ENCODE measurements around the gene PSMB5.

Gene PSMB5

DNA sequence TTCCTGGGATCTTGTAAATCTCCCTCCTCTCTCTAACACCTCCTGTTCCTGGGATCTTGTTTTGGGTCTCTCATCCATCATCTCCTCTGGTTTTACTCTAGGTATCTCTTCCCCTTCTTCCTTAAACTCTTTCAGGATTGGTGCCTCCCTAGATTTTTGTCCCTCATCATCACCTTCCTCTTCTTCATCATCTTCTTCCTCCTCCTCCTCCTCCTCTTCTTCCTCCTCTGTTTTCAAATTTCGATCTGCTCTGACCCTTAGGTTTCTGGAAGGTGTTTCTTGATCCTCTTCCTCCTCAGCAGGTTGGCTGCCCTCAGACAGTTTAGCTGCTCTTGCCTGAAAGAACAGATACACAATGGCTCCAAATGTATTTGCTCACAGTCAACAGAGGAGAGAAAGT is 45.8 kb upstream of the PSMB5 start:
- H3K4me3 ChIP-seq (ENCODE audit: low read depth, low read length), result no peak overlapping the region
- ChIA-PET CTCF (interaction anchor here (0.7 to 4.3 kb wide), 4 partner anchors 10 to 94 kb away, joined by 3 to 44 read pairs (median 5); no protein-coding TSS in a partner anchor), POLR2A (interaction anchor here (1.0 to 1.3 kb wide), 3 partner anchors 9 to 15 kb away, joined by 3 to 7 read pairs (median 3); partner anchors contain the start of genes ACIN1 and C14orf119)
- H3K9me3 ChIP-seq (ENCODE audit: control insufficient read depth, insufficient read depth, low read depth, low read length), result no peaks in the 10 kb centered on the region
- peaks cover 67 to 88% of the 10 kb centered on the region in 2 experiments for H3K36me3 ChIP-seq (ENCODE audit: control insufficient read depth in 2 of 2, insufficient read depth in 1 of 2, low read length in 2 of 2)
- TF ChIP-seq ZNF555 (tag by site-specific recombination; conservative IDR thresholded peaks at IDR 0.05) (no peak), FEZF1 (tag by site-specific recombination; IDR thresholded peaks at IDR 0.05) (no peak)
- TF ChIP-seq, protein P1, sequence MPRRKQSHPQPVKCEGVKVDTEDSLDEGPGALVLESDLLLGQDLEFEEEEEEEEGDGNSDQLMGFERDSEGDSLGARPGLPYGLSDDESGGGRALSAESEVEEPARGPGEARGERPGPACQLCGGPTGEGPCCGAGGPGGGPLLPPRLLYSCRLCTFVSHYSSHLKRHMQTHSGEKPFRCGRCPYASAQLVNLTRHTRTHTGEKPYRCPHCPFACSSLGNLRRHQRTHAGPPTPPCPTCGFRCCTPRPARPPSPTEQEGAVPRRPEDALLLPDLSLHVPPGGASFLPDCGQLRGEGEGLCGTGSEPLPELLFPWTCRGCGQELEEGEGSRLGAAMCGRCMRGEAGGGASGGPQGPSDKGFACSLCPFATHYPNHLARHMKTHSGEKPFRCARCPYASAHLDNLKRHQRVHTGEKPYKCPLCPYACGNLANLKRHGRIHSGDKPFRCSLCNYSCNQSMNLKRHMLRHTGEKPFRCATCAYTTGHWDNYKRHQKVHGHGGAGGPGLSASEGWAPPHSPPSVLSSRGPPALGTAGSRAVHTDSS (tag by site-specific recombination; IDR thresholded peaks at IDR 0.05), result peak; percentile 100
- no peaks in the 10 kb centered on the region for H3K4me1 ChIP-seq (ENCODE audit: control insufficient read depth, insufficient read depth, low read length)
- no peak overlapping the region for H3K27ac ChIP-seq (ENCODE audit: extremely low read depth, low read depth, low read length)

GRCh38 chr14:23079716-23080115 is 45.0 kb upstream of the PSMB5 start:
- H3K27ac ChIP-seq (ENCODE audit: extremely low read depth, low read depth, low read length), result no peak overlapping the region

GRCh38 chr14:23078692-23079116 is 44.0 kb upstream of the PSMB5 start:
- POLR2A ChIA-PET, result interaction anchor here (0.7 kb wide), 1 partner anchor 17 kb away, joined by 3 read pairs; the partner anchor contains the start of gene C14orf119
- peaks cover 60 to 89% of the 10 kb centered on the region in 2 experiments for H3K36me3 ChIP-seq (ENCODE audit: control insufficient read depth in 2 of 2, insufficient read depth in 1 of 2, low read length in 2 of 2)
- no peak overlapping the region for H3K4me3 ChIP-seq (ENCODE audit: low read depth, low read length)
- H3K27ac ChIP-seq (ENCODE audit: extremely low read depth, low read depth, low read length), result no peak overlapping the region
- H3K9me3 ChIP-seq (ENCODE audit: control insufficient read depth, insufficient read depth, low read depth, low read length), result no peaks in the 10 kb centered on the region
- CTCF ChIA-PET, result interaction anchor here (0.7 to 4.3 kb wide), 6 partner anchors 10 to 168 kb away, joined by 3 to 44 read pairs (median 14); partner anchors contain the start of genes ACIN1 and C14orf119
- H3K4me1 ChIP-seq (ENCODE audit: control insufficient read depth, insufficient read depth, low read length), result no peaks in the 10 kb centered on the region
- TF ChIP-seq ZNF664 (tag by site-specific recombination; IDR thresholded peaks at IDR 0.05) (no peak), SALL2 (tag by site-specific recombination; IDR thresholded peaks at IDR 0.05; ENCODE audit: borderline replicate concordance) (no peak), ZBTB6 (tag by site-specific recombination; IDR thresholded peaks at IDR 0.05) (no peak), TRIM28 (IDR thresholded peaks at IDR 0.05; ENCODE audit: borderline replicate concordance, low read length) (no peak), HOXD13 (CRISPR knock-in tag; IDR thresholded peaks at IDR 0.05; ENCODE audit: borderline replicate concordance) (no peak), PRDM1 (tag by site-specific recombination; IDR thresholded peaks at IDR 0.05) (no peak), ZSCAN16 (tag by site-specific recombination; IDR thresholded peaks at IDR 0.05) (no peak), KLF8 (tag by site-specific recombination; IDR thresholded peaks at IDR 0.05) (no peak), ZNF132 (tag by site-specific recombination; IDR thresholded peaks at IDR 0.05; ENCODE audit: borderline replicate concordance) (no peak)
- TF ChIP-seq, protein P2, sequence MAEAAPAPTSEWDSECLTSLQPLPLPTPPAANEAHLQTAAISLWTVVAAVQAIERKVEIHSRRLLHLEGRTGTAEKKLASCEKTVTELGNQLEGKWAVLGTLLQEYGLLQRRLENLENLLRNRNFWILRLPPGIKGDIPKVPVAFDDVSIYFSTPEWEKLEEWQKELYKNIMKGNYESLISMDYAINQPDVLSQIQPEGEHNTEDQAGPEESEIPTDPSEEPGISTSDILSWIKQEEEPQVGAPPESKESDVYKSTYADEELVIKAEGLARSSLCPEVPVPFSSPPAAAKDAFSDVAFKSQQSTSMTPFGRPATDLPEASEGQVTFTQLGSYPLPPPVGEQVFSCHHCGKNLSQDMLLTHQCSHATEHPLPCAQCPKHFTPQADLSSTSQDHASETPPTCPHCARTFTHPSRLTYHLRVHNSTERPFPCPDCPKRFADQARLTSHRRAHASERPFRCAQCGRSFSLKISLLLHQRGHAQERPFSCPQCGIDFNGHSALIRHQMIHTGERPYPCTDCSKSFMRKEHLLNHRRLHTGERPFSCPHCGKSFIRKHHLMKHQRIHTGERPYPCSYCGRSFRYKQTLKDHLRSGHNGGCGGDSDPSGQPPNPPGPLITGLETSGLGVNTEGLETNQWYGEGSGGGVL (tag by site-specific recombination; IDR thresholded peaks at IDR 0.05), result no peak
- TF ChIP-seq, protein P3, sequence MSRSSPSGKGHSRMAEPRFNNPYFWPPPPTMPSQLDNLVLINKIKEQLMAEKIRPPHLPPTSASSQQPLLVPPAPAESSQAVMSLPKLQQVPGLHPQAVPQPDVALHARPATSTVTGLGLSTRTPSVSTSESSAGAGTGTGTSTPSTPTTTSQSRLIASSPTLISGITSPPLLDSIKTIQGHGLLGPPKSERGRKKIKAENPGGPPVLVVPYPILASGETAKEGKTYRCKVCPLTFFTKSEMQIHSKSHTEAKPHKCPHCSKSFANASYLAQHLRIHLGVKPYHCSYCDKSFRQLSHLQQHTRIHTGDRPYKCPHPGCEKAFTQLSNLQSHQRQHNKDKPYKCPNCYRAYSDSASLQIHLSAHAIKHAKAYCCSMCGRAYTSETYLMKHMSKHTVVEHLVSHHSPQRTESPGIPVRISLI (tag by site-specific recombination; IDR thresholded peaks at IDR 0.05), result no peak

More at GRCh38 chr14:23079716-23080115, 45.0 kb upstream of the PSMB5 start:
- no peaks in the 10 kb centered on the region for H3K4me1 ChIP-seq (ENCODE audit: control insufficient read depth, insufficient read depth, low read length)
- no peaks in the 10 kb centered on the region for H3K9me3 ChIP-seq (ENCODE audit: control insufficient read depth, insufficient read depth, low read depth, low read length)
- H3K36me3 ChIP-seq (ENCODE audit: control insufficient read depth in 2 of 2, insufficient read depth in 1 of 2, low read length in 2 of 2), result peaks cover 65 to 89% of the 10 kb centered on the region in 2 experiments
- TF ChIP-seq ZNF704 (tag by site-specific recombination; IDR thresholded peaks at IDR 0.05) (no peak), ZNF24 (tag by site-specific recombination; IDR thresholded peaks at IDR 0.05) (no peak), SP2 (tag by site-specific recombination; IDR thresholded peaks at IDR 0.05) (no peak), RBAK (tag by site-specific recombination; IDR thresholded peaks at IDR 0.05) (no peak), ZNF510 (tag by site-specific recombination; IDR thresholded peaks at IDR 0.05; ENCODE audit: insufficient replicate concordance) (no peak), KLF10 (tag by site-specific recombination; IDR thresholded peaks at IDR 0.05) (no peak), ZNF560 (tag by site-specific recombination; IDR thresholded peaks at IDR 0.05; ENCODE audit: borderline replicate concordance) (no peak), ZNF48 (tag by site-specific recombination; IDR thresholded peaks at IDR 0.05) (no peak), ZNF132 (tag by site-specific recombination; IDR thresholded peaks at IDR 0.05; ENCODE audit: borderline replicate concordance) (no peak), ZNF426 (tag by site-specific recombination; IDR thresholded peaks at IDR 0.05) (no peak), ZNF202 (tag by site-specific recombination; IDR thresholded peaks at IDR 0.05; ENCODE audit: borderline replicate concordance) (no peak), ZNF404 (tag by site-specific recombination; IDR thresholded peaks at IDR 0.05) (no peak), ZNF112 (tag by site-specific recombination; IDR thresholded peaks at IDR 0.05) (no peak)
- TF ChIP-seq, protein P4, sequence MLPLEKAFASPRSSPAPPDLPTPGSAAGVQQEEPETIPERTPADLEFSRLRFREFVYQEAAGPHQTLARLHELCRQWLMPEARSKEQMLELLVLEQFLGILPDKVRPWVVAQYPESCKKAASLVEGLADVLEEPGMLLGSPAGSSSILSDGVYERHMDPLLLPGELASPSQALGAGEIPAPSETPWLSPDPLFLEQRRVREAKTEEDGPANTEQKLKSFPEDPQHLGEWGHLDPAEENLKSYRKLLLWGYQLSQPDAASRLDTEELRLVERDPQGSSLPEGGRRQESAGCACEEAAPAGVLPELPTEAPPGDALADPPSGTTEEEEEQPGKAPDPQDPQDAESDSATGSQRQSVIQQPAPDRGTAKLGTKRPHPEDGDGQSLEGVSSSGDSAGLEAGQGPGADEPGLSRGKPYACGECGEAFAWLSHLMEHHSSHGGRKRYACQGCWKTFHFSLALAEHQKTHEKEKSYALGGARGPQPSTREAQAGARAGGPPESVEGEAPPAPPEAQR (tag by site-specific recombination; IDR thresholded peaks at IDR 0.05), result no peak
- CTCF ChIA-PET, result interaction anchor here (4.3 kb wide), 1 partner anchor 11 kb away, joined by 44 read pairs; no protein-coding TSS in a partner anchor
- POLR2A ChIA-PET, result interaction anchor here (1.3 kb wide), 1 partner anchor 8 kb away, joined by 3 read pairs; no protein-coding TSS in a partner anchor
- H3K4me3 ChIP-seq (ENCODE audit: low read depth, low read length), result no peak overlapping the region

Data from HEK293 (cell line).